HepG2 (cell line): ENCODE measurements around the gene ZNF282. TPM values are rescaled to one million over a fixed set of nuclear protein-coding genes. Genes with fewer than 3 reads are reported as not detected.

Experiments used
- CBFB ChIP-seq: sonication (generic); formaldehyde crosslinking; IDR thresholded peaks from 2 replicates; pipeline ENCODE4 v1.4.0; 2020; ENCODE audit warnings: missing genetic modification reagents
- KLF12 ChIP-seq: sonication (generic); formaldehyde crosslinking; IDR thresholded peaks from 2 replicates; pipeline ENCODE4 v1.4.0; 2020; ENCODE audit warnings: missing genetic modification reagents, borderline replicate concordance
- KMT2A ChIP-seq: sonication (generic); formaldehyde crosslinking; IDR thresholded peaks from 2 replicates; pipeline ENCODE4 v1.4.0; 2020; ENCODE audit warnings: missing genetic modification reagents
- MLXIP ChIP-seq: sonication (generic); formaldehyde crosslinking; IDR thresholded peaks from 2 replicates; pipeline ENCODE4 v1.9.0; 2021; ENCODE audit warnings: missing genetic modification reagents, borderline replicate concordance
- MTF2 ChIP-seq: sonication (generic); formaldehyde crosslinking; IDR thresholded peaks from 2 replicates; pipeline ENCODE4 v1.5.0; 2020; ENCODE audit warnings: missing genetic modification reagents, borderline replicate concordance
- ZBED4 ChIP-seq: sonication (generic); formaldehyde crosslinking; IDR thresholded peaks from 2 replicates; pipeline ENCODE4 v1.4.0; 2020; ENCODE audit warnings: missing genetic modification reagents, borderline replicate concordance
- ZC3H4 ChIP-seq: sonication (generic); formaldehyde crosslinking; IDR thresholded peaks from 2 replicates; pipeline ENCODE4 v1.4.0; 2020; ENCODE audit warnings: missing genetic modification reagents, borderline replicate concordance
- ZMAT3 ChIP-seq: sonication (generic); formaldehyde crosslinking; conservative IDR thresholded peaks from 2 replicates; pipeline ENCODE4 v1.7.0; 2021; ENCODE audit warnings: missing genetic modification reagents
- ZNF256 ChIP-seq: sonication (generic); formaldehyde crosslinking; conservative IDR thresholded peaks from 2 replicates; pipeline ENCODE4 v1.4.0; 2020; ENCODE audit warnings: missing genetic modification reagents
- ZNF280D ChIP-seq: sonication (generic); formaldehyde crosslinking; IDR thresholded peaks from 2 replicates; pipeline ENCODE4 v1.5.1; 2020; ENCODE audit warnings: mild to moderate bottlenecking, missing genetic modification reagents
- ZNF646 ChIP-seq: sonication (generic); formaldehyde crosslinking; IDR thresholded peaks from 2 replicates; pipeline ENCODE4 v1.9.0; 2021; ENCODE audit warnings: mild to moderate bottlenecking, missing genetic modification reagents
- polyA plus RNA-seq, 8 experiments: library from polyadenylated mRNA; depleted of rRNA in 3 of 8; stranded (reverse) in 7 of 8; unstranded in 1 of 8; fragments of >200 nt; fragmentation: Illumina TruSeq in 4 of 8; extraction: Trizol in 4 of 8; gene quantifications; 2 replicates each; pipeline versions ENCODE4 v1.2.1 to v1.2.3, GENCODE V29; 2011 to 2016; ENCODE audit warnings: low read depth in 4 of 8, missing spikeins in 1 of 8, mixed read lengths in 1 of 8; ENCODE audit not compliant: insufficient read depth in 1 of 8
- total RNA-seq, 5 experiments: library from RNA; depleted of rRNA; stranded (reverse); fragments of >200 nt; fragmentation: Illumina TruSeq; extraction: Trizol; gene quantifications; 2 replicates each; pipeline ENCODE4 v1.2.3, GENCODE V29; 2016; ENCODE audit warnings: low read depth in 1 of 5

ZNF282 gene
- total and polyA plus RNA-seq, 2 of the 13 experiments (the other 11 are each of a cell fraction or from before 2014, with no cell fraction given): 9.1 to 20.9 TPM

GRCh38 chr7:149239345-149240143, 44.2 kb downstream of the ZNF282 start, which contains the start of gene ZNF212 (continued):
- no peak for TF ChIP-seq ZNF280D (CRISPR knock-in tag)
- TF ChIP-seq KMT2A (CRISPR knock-in tag): peak; percentile 96
- no peak for TF ChIP-seq ZNF256 (CRISPR knock-in tag)
- TF ChIP-seq CBFB: peak; percentile 89
- 0 out of 2 replicates have a peak, but pooled peaks have one; percentile 28 for TF ChIP-seq ZMAT3 (CRISPR knock-in tag)
- TF ChIP-seq KLF12 (CRISPR knock-in tag): no peak
- TF ChIP-seq ZBED4 (CRISPR knock-in tag): no peak
- TF ChIP-seq ZC3H4: no peak
- TF ChIP-seq MTF2 (CRISPR knock-in tag): no peak
- no peak for TF ChIP-seq ZNF646 (CRISPR knock-in tag)
- no peak for TF ChIP-seq MLXIP (CRISPR knock-in tag)
